Measurements from ENCODE around the gene PTH1R.

The PTH1R gene

DNA sequence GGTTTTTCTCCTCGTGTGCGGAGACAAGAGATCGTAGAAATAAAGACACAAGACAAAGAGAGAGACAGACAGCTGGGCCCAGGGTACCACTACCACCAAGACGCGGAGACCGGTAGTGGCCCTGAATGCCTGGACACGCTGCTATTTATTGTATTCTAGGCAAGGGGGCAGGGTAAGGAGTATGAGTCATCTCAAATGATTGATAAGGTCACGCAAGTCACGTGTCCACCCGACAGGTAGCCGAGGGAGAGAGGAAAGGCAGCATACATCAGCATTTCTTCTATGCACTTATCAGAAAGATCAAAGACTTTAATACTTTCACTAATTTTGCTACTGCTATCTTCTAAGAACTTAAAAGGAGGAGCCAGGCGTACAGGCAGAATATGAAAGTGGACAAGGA is 42.5 kb upstream of the PTH1R start:
- TF ChIP-seq, protein P1, sequence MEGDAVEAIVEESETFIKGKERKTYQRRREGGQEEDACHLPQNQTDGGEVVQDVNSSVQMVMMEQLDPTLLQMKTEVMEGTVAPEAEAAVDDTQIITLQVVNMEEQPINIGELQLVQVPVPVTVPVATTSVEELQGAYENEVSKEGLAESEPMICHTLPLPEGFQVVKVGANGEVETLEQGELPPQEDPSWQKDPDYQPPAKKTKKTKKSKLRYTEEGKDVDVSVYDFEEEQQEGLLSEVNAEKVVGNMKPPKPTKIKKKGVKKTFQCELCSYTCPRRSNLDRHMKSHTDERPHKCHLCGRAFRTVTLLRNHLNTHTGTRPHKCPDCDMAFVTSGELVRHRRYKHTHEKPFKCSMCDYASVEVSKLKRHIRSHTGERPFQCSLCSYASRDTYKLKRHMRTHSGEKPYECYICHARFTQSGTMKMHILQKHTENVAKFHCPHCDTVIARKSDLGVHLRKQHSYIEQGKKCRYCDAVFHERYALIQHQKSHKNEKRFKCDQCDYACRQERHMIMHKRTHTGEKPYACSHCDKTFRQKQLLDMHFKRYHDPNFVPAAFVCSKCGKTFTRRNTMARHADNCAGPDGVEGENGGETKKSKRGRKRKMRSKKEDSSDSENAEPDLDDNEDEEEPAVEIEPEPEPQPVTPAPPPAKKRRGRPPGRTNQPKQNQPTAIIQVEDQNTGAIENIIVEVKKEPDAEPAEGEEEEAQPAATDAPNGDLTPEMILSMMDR (IDR thresholded peaks at IDR 0.05; ENCODE audit: control extremely low read depth, extremely low read depth, low read depth, missing control alignments): no peak
- CTCF ChIA-PET: interaction anchor here (1.8 to 2.6 kb wide), 2 partner anchors 10 to 12 kb away, joined by 5 to 7 read pairs; no protein-coding TSS in a partner anchor
- DNase-seq (ENCODE audit: extremely low spot score): no peak
- POLR2A ChIA-PET: no interaction called here

DNA sequence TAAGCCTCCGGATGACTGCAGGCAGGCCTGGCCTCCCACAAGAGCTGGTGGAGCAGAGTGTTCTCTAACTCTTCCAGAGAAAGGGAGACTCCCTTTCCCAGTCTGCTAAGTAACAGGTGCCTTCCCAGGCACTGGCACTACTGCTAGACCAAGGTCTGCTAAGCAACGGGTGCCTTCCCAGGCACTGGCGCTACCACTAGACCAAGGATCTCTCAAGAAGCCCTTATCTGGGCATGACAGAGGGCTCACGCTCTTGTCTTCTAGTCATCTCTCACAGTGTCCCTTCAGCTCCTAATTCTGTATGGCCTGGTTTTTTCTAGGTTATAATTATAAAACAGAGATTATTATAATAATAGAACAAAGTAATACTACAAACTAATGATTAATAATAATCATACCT is 42.0 kb upstream of the PTH1R start:
- TF ChIP-seq, protein P1 (IDR thresholded peaks at IDR 0.05; ENCODE audit: control extremely low read depth, extremely low read depth, low read depth, missing control alignments): no peak
- ChIA-PET POLR2A (no interaction called here), CTCF (interaction anchor here (1.2 to 2.6 kb wide), 3 partner anchors 10 to 16 kb away, joined by 3 to 7 read pairs (median 5); no protein-coding TSS in a partner anchor)
- no peak for DNase-seq (ENCODE audit: extremely low spot score)

DNA sequence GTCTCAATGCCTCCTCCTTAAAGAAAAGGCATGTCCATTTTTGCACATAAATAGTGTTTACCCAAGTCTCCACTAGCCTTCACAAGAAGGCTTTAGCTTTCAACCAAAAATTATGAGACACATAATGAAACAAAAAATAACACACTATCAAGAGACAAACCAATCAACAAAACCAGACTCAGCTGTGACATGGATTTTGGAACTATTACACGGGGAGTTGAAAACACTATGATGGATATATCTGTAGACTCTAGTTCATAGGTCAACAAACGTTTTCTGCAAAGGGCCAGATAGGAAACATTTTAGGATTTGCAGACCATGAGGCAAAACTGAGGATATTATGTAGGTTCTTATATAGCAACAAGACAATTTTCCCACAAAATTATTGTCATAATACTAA is 39.2 kb upstream of the PTH1R start:
- CTCF ChIA-PET: interaction anchor here (1.1 to 1.6 kb wide), 2 partner anchors 10 to 17 kb away, joined by 3 read pairs; no protein-coding TSS in a partner anchor

DNA sequence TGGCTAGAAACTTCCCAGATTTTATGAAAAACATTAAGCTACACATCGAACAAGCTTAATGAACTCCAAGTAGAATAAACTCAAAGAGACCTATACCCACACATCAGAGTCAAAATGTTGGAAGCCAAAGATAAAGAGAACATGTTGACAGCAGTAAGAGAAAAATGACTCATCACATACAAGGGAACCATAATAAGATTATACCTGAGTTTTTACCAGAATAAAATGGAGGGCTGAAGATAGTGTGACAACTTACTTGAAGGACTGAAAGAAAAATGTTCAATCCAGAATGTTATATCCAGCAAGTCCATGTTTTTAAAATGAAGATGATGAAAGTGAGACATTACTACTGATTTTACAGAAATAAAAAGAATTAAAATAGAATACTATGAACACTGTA is 37.0 kb upstream of the PTH1R start:
- CTCF ChIA-PET: no interaction called here
- no peak for DNase-seq (ENCODE audit: extremely low spot score)
- TF ChIP-seq, protein P1 (IDR thresholded peaks at IDR 0.05; ENCODE audit: control extremely low read depth, extremely low read depth, low read depth, missing control alignments): no peak
- POLR2A ChIA-PET: no interaction called here

More for the DNA sequence above, 39.2 kb upstream of the PTH1R start:
- TF ChIP-seq, protein P1 (IDR thresholded peaks at IDR 0.05; ENCODE audit: control extremely low read depth, extremely low read depth, low read depth, missing control alignments): no peak
- POLR2A ChIA-PET: no interaction called here
- no peak for DNase-seq (ENCODE audit: extremely low spot score)

DNA sequence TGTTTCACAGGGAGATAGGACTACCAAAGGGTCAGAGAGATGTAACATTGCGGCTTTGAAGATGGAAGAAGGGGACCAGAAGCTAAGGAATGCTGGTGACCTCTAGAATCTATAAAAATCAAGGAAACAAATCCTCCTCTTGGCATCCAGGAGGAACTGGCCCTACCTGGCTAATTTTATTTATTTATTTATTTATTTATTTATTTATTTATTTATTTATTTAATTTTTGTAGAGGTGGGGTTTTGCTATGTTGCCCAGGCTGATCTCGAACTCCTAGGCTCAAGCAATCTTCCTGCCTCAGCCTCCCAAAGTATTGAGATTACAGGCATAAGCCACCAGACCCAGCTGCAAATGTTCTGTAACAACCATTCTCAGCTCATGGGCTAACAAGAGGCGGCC is 34.0 kb upstream of the PTH1R start:
- no peak for DNase-seq (ENCODE audit: extremely low spot score)
- TF ChIP-seq, protein P1 (IDR thresholded peaks at IDR 0.05; ENCODE audit: control extremely low read depth, extremely low read depth, low read depth, missing control alignments): no peak
- CTCF ChIA-PET: no interaction called here
- POLR2A ChIA-PET: no interaction called here

DNA sequence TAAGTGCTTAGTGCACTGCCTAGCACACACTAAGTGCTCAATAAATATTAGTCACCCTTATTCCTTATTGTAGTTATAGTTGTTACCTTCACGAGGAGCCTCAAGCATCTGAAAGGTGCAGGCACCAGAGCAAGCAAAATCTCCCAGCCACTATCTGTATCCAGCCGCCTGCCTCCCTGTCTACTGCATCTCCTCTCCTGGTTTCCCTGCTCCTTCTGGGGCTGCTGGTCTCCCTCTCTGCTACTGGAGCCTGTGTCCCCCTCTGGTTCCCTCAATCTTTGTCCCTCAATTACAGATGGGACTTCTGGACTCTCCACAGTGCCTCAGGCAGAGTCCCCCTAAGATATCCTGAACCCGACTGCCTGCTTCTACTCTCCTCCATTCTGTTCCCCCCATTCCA is 33.1 kb upstream of the PTH1R start:
- DNase-seq (ENCODE audit: extremely low spot score): no peak
- ChIA-PET CTCF (interaction anchor here (2.1 kb wide), 1 partner anchor 15 kb away, joined by 7 read pairs; no protein-coding TSS in a partner anchor), POLR2A (no interaction called here)
- TF ChIP-seq, protein P1 (IDR thresholded peaks at IDR 0.05; ENCODE audit: control extremely low read depth, extremely low read depth, low read depth, missing control alignments): no peak

Data from GM10248 (cell line).